ENCODE measurements around the gene JUN.

JUN gene

DNA sequence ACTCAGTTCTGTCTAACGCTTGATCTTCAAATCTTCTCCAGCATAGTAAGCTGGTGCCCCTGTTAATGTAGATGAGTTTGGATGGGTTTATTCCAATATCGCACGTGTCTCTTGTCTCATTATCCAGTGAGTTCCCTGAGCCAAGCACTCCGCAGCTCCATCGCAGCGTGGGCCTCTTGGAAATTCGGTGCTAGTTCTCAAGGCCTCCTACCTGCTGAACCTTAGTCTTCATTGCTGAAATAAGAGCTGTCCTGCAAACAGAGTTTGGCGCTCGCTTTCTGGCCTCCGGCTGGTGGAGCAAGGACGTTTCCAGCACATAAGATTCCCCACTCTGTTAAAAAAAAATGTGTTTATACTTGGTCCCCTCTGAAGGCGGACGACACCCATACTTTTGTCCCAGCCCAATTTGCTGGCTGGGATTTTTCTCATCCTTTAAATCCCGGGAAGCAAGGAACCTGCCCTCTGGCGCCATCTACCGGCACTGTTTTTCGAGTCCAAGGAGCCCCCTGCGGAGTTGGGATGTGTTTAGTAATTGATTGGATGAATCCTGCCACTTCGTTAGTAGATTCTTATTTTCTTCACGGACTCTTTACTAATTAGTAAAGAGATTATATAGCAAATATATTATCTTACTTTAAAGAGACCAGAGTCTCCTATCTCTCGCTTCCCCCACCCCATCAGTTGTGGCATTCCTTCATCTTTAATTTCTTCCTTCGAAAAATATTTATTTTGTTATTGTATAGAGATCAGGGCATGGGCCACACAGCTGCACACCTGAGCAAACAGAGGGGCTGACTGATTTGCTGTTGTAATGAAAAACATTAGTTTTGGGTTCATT is 14.7 kb downstream of the JUN start:
- 53% methylated on average over 19 of the region's 22 CpGs for WGBS
- no peak overlapping the region for H3K27ac ChIP-seq (ENCODE audit: low read depth, low read length)
- H3K4me3 ChIP-seq (ENCODE audit: low read length): no peak overlapping the region
- H3K27me3 ChIP-seq (ENCODE audit: insufficient read depth, low read length): no peaks in the 10 kb centered on the region
- no peaks in the 10 kb centered on the region for H3K36me3 ChIP-seq (ENCODE audit: insufficient read depth, low read length)
- no peaks in the 10 kb centered on the region for H3K9me3 ChIP-seq (ENCODE audit: insufficient read depth, low read depth, low read length)
- no peak overlapping the region for H3K9ac ChIP-seq (ENCODE audit: low read depth, low read length)
- H3K4me1 ChIP-seq (ENCODE audit: insufficient read depth, low read length): no peaks in the 10 kb centered on the region

DNA sequence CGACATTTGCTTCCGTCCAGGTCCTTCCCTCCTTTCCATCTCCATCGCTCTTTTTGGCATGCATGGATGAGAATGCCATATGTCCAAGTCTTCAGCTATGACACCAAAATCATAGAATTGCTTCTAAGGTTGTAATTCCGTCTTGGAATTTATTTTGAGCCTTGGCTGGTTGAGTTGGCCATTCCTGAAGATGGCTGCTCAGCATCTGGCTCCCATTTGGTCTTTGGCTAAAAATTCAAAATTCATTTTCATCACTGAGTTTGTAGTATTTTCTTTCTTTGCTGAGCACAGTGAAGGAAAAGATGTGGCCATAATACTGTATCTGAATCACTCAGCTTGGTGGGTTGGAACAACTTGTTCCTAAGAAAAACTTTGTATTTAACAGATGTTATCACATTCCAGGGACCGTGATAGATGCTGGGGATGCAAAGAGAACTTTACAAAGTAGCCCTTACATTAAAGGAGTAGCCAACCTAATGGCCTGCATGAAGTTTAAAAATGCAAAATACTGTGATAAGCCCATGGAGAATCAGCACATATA is 15.6 kb downstream of the JUN start:
- H3K27me3 ChIP-seq (ENCODE audit: insufficient read depth, low read length): no peaks in the 10 kb centered on the region
- no peaks in the 10 kb centered on the region for H3K9me3 ChIP-seq (ENCODE audit: insufficient read depth, low read depth, low read length)
- H3K4me1 ChIP-seq (ENCODE audit: insufficient read depth, low read length): no peaks in the 10 kb centered on the region
- H3K9ac ChIP-seq (ENCODE audit: low read depth, low read length): no peak overlapping the region
- WGBS: 91% methylated on average over 5 of the region's 5 CpGs
- no peaks in the 10 kb centered on the region for H3K36me3 ChIP-seq (ENCODE audit: insufficient read depth, low read length)
- H3K4me3 ChIP-seq (ENCODE audit: low read length): no peak overlapping the region
- H3K27ac ChIP-seq (ENCODE audit: low read depth, low read length): no peak overlapping the region

DNA sequence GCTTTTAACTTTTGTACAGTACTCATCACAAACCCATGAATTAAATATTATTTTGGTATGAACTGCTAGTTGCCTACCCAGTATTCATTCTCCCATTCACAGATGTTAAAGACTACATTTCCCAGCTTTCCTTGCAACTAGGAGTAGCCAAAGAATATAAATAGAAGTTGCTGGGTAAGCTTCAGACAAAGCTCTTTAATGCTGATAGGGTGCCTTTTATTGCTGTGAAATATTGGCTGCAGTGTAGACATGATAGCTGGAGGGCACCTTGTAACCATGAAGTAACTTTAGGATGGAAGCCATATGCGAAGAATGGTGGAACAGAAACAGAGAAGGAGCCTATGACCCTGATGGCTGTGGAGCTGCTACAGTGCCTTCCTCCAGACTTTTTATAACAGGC is 16.7 kb downstream of the JUN start:
- no peaks in the 10 kb centered on the region for H3K9me3 ChIP-seq (ENCODE audit: insufficient read depth, low read depth, low read length)
- WGBS: 96% methylated on average over 1 of the region's 1 CpG
- H3K27ac ChIP-seq (ENCODE audit: low read depth, low read length): no peak overlapping the region
- H3K9ac ChIP-seq (ENCODE audit: low read depth, low read length): no peak overlapping the region
- no peaks in the 10 kb centered on the region for H3K27me3 ChIP-seq (ENCODE audit: insufficient read depth, low read length)
- H3K4me3 ChIP-seq (ENCODE audit: low read length): no peak overlapping the region
- H3K4me1 ChIP-seq (ENCODE audit: insufficient read depth, low read length): no peaks in the 10 kb centered on the region
- no peaks in the 10 kb centered on the region for H3K36me3 ChIP-seq (ENCODE audit: insufficient read depth, low read length)

DNA sequence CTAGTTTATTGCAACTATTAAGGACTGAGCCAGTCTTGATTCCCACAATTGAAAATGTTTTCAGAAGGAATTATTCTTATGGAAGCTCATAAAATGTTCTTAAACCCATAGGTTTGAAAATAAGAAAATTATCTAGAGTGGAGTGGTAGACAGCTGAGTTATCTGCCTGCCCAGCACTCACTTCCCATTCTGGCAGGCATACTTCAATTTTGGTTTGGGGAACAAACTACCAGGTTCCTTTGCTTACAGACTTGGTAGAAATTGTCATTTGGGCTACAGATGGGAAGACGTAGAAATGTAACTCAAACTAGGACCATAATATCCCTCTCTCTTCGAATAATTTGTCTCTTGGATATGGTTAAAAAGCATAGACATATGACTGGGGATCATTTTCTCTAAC is 18.4 kb downstream of the JUN start:
- Histone ChIP-seq H3K4me1 (ENCODE audit: insufficient read depth, low read length) (no peaks in the 10 kb centered on the region), H3K27ac (ENCODE audit: low read depth, low read length) (no peak overlapping the region), H3K9me3 (ENCODE audit: insufficient read depth, low read depth, low read length) (no peaks in the 10 kb centered on the region), H3K36me3 (ENCODE audit: insufficient read depth, low read length) (no peaks in the 10 kb centered on the region), H3K4me3 (ENCODE audit: low read length) (no peak overlapping the region), H3K9ac (ENCODE audit: low read depth, low read length) (no peak overlapping the region), H3K27me3 (ENCODE audit: insufficient read depth, low read length) (no peaks in the 10 kb centered on the region)
- 80% methylated on average over 1 of the region's 2 CpGs for WGBS

DNA sequence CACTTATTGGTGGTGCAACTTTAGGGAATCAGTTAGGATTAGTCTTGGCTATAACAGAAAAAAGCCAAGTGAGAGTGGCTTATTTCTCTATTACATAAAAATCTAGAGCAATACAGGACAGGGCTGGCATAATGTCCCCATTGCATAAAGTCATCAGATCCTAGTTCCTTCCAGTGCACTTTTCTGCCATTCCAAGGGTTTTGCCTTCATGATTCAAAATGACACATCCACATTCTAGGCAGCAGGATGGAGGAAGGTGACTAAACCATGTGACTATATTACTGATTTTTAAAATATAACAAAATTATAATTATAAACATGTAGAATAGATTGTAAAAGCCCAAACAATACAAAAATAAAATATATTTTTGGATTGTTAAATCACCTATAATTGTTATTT is 18.8 kb downstream of the JUN start:
- H3K36me3 ChIP-seq (ENCODE audit: insufficient read depth, low read length): no peaks in the 10 kb centered on the region
- H3K27ac ChIP-seq (ENCODE audit: low read depth, low read length): no peak overlapping the region
- H3K9ac ChIP-seq (ENCODE audit: low read depth, low read length): no peak overlapping the region
- no peaks in the 10 kb centered on the region for H3K9me3 ChIP-seq (ENCODE audit: insufficient read depth, low read depth, low read length)
- no peaks in the 10 kb centered on the region for H3K27me3 ChIP-seq (ENCODE audit: insufficient read depth, low read length)
- H3K4me1 ChIP-seq (ENCODE audit: insufficient read depth, low read length): no peaks in the 10 kb centered on the region
- no peak overlapping the region for H3K4me3 ChIP-seq (ENCODE audit: low read length)

DNA sequence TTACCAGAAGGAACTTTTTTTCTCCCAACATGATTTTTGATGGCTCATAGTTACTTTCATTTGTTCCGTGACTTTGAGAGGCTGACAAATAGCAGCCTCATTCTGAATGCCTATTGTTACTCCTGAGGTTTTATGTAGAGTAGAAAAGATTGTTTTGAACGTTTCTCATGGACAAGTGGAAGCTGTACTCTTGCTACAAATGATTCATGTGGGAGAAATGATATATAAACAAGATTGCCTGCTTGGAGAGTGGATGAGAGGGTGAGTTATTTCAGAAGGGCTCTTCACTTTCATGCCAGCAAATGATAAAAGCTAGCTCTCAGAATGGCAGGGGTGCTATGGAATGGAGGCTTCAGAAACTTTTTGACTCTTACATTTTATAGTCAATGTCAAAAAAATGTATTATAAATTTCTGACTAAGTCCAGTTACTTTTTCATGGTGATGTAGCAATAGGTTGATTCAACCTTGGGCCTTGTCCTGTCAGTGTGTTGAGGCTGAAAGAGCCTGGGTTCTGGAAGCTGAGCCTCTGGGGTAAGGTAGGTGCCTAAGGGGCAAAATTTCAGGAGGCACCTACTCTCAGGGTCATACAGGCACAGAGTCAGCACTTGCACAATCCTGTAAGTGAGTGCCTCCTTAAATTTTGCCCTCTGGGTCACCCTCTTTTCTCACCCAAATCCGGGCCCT is 19.4 kb downstream of the JUN start:
- Histone ChIP-seq H3K9ac (ENCODE audit: low read depth, low read length) (no peak overlapping the region), H3K4me3 (ENCODE audit: low read length) (no peak overlapping the region), H3K36me3 (ENCODE audit: insufficient read depth, low read length) (no peaks in the 10 kb centered on the region), H3K27ac (ENCODE audit: low read depth, low read length) (no peak overlapping the region), H3K27me3 (ENCODE audit: insufficient read depth, low read length) (no peaks in the 10 kb centered on the region), H3K9me3 (ENCODE audit: insufficient read depth, low read depth, low read length) (no peaks in the 10 kb centered on the region), H3K4me1 (ENCODE audit: insufficient read depth, low read length) (no peaks in the 10 kb centered on the region)
- 78% methylated on average over 3 of the region's 3 CpGs for WGBS

DNA sequence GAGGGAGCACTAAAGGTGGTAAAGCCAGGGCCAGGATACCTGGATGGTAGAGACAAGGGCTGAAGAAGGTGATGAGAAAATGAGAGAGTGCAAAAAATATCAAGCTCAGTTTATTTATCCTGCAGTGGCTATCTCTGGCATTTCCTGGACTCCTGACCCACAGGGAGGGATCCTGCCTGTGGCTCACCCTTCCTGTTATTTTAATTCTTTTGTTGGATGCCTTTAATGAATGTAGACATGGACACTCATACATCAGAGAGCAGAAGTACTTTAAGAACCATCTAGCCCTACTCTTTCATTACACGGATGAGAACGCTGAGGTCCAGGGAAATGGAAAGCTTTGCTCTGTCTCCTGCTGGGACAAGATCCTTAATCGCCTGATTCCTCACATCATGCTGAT is 20.6 kb downstream of the JUN start:
- Histone ChIP-seq H3K4me3 (ENCODE audit: low read length) (no peak overlapping the region), H3K9ac (ENCODE audit: low read depth, low read length) (no peak overlapping the region), H3K36me3 (ENCODE audit: insufficient read depth, low read length) (no peaks in the 10 kb centered on the region), H3K9me3 (ENCODE audit: insufficient read depth, low read depth, low read length) (no peaks in the 10 kb centered on the region), H3K27me3 (ENCODE audit: insufficient read depth, low read length) (no peaks in the 10 kb centered on the region), H3K4me1 (ENCODE audit: insufficient read depth, low read length) (no peaks in the 10 kb centered on the region), H3K27ac (ENCODE audit: low read depth, low read length) (no peak overlapping the region)
- 74% methylated on average over 3 of the region's 3 CpGs for WGBS

DNA sequence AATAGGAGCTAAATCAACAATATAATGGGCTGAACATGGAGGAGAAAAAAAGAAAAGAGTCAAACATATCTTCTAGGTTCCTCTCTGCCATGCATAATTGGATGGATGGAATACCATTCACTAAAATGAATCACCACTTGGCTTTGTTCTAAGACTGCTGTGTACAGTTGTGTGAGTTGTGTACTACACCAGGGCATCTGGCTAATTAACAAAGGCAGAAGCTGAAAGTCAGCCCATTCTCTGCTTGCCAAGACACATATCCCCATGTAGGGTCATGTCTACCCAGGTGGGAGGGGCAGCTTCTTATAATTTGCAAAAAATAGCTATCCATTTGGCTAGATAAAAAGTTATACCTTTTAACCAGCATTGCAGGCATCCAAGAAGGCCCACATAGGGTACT is 21.0 kb downstream of the JUN start:
- H3K9me3 ChIP-seq (ENCODE audit: insufficient read depth, low read depth, low read length): no peaks in the 10 kb centered on the region
- no peak overlapping the region for H3K27ac ChIP-seq (ENCODE audit: low read depth, low read length)
- H3K9ac ChIP-seq (ENCODE audit: low read depth, low read length): no peak overlapping the region
- H3K36me3 ChIP-seq (ENCODE audit: insufficient read depth, low read length): no peaks in the 10 kb centered on the region
- H3K27me3 ChIP-seq (ENCODE audit: insufficient read depth, low read length): no peaks in the 10 kb centered on the region
- H3K4me1 ChIP-seq (ENCODE audit: insufficient read depth, low read length): no peaks in the 10 kb centered on the region
- H3K4me3 ChIP-seq (ENCODE audit: low read length): no peak overlapping the region

DNA sequence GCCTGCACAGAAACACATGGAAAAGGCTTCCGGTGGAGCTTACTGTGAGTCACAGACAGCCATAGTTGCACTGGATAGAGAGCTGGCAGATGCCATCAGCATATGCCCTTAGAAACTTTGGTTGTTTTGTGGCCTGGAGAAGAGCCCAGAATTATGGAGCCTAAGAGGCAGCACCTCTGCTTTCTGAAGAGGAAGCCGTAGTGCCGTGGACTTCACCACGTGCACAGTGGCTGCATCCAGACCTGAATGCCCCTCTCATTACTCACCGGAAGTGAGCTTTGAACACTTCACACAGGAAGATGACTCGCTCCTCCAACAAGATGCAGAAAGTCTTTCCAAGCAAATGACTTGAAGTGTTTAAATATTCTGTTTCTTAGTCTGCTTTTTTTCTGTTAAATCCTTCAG is 28.4 kb downstream of the JUN start:
- no peak overlapping the region for H3K27ac ChIP-seq (ENCODE audit: low read depth, low read length)

DNA sequence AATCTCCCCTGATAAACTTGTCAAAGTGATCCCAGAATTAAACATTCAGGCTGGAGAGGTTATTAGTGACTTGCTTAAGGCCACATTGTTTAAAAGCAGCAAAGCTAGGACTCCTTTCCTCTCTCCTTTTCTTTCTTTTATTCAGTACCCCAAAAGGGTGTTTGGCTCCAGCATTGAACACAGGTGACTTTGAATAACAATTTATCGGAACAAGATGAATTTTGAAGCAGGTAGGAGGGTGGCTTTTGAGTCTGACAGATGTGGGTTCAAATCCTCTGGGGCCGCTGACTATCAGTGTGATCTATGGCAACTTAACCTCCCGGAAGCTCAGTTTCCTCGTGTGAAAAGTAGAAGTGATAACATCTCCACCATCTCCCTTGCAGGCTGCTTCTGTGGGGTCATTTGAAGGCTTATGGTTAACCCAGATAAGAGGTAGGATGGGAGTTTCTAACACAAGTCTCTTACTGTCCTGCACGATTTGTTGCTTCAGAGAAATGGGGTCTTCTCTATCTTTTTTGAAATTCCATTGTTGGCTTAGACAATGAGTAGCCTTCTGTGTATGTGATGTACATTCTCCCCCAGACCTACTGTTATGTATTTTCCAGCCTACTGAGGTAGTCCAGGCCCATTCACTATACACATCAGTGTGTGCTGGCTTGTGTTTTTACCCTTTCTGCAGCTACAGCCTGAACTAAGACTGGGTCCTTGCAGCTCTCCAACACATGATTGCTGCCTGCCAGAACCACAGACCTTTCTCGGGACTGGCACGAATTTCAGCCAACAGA is 29.0 kb downstream of the JUN start:
- Histone ChIP-seq H3K4me1 (ENCODE audit: insufficient read depth, low read length) (peaks cover 4% of the 10 kb centered on the region; the same call in 1 of the 2 replicates), H3K27ac (ENCODE audit: low read depth, low read length) (no peak overlapping the region), H3K9ac (ENCODE audit: low read depth, low read length) (no peak overlapping the region), H3K36me3 (ENCODE audit: insufficient read depth, low read length) (no peaks in the 10 kb centered on the region), H3K4me3 (ENCODE audit: low read length) (no peak overlapping the region), H3K27me3 (ENCODE audit: insufficient read depth, low read length) (no peaks in the 10 kb centered on the region), H3K9me3 (ENCODE audit: insufficient read depth, low read depth, low read length) (no peaks in the 10 kb centered on the region)
- 91% methylated on average over 7 of the region's 7 CpGs for WGBS

More for the DNA sequence above, 28.4 kb downstream of the JUN start:
- Histone ChIP-seq H3K9ac (ENCODE audit: low read depth, low read length) (no peak overlapping the region), H3K4me1 (ENCODE audit: insufficient read depth, low read length) (peaks cover 4% of the 10 kb centered on the region; the same call in 1 of the 2 replicates), H3K9me3 (ENCODE audit: insufficient read depth, low read depth, low read length) (no peaks in the 10 kb centered on the region), H3K36me3 (ENCODE audit: insufficient read depth, low read length) (no peaks in the 10 kb centered on the region), H3K4me3 (ENCODE audit: low read length) (no peak overlapping the region), H3K27me3 (ENCODE audit: insufficient read depth, low read length) (no peaks in the 10 kb centered on the region)
- WGBS: 78% methylated on average over 6 of the region's 6 CpGs

DNA sequence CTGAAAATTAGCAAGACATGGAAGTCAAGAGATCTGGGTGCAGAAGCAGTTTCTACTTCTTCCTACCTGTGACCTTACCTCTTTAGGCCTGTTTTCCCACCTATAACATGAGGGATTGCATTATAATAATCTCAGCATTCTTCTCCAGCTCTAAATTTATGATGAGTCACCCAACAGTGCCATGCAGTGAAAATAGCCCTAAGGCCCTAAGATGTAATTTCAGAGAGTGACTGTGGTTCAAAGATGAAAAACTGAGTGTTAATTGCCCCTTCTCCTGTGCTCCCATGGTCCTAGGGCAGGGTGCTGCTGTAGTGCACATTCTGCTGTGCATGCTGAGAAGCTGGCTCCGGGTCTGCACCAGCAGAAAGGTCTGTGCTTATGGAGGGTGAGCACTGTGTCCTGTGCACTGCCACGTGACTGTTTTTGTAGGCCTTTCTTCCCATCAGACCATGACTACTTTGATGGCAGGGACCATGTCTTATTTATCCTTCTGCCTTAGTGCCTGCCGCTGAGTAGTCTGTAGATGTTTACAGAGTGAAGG is 29.7 kb downstream of the JUN start:
- no peaks in the 10 kb centered on the region for H3K36me3 ChIP-seq (ENCODE audit: insufficient read depth, low read length)
- 88% methylated on average over 3 of the region's 3 CpGs for WGBS
- no peaks in the 10 kb centered on the region for H3K27me3 ChIP-seq (ENCODE audit: insufficient read depth, low read length)
- H3K9me3 ChIP-seq (ENCODE audit: insufficient read depth, low read depth, low read length): no peaks in the 10 kb centered on the region
- no peak overlapping the region for H3K4me3 ChIP-seq (ENCODE audit: low read length)
- H3K27ac ChIP-seq (ENCODE audit: low read depth, low read length): no peak overlapping the region
- peaks cover 4% of the 10 kb centered on the region; the same call in 1 of the 2 replicates for H3K4me1 ChIP-seq (ENCODE audit: insufficient read depth, low read length)
- H3K9ac ChIP-seq (ENCODE audit: low read depth, low read length): no peak overlapping the region
